Common myeloid progenitor, CD34-positive (primary cell): ENCODE results near the gene ARMC6.

Source experiments
- CTCF ChIA-PET: fragments of 350-600 bp; sonication (Branson Sonifier 250); formaldehyde crosslinking; loops from one replicate; lab custom pipeline; 2021; ENCODE audit warnings: antibody characterized with exemption; lab: Charles Lee
- POLR2A ChIA-PET: fragments of 350-600 bp; sonication (Branson Sonifier 250); formaldehyde crosslinking; loops from one replicate; lab custom pipeline; 2021; ENCODE audit warnings: antibody characterized with exemption; lab: Charles Lee
- DNase-seq, 3 donors: peaks; one replicate each; pipeline versions ENCODE4 v3.0.0 to v3.0.0-alpha.2; 2013
- H3K27ac ChIP-seq, 2 experiments: 1 replicate in 1 of 2; 2 replicates in 1 of 2; pipeline ENCODE4 v1.7.0; 2013; ENCODE audit warnings: inconsistent platforms in 2 of 2, low read length in 2 of 2, mild to moderate bottlenecking in 2 of 2, low read depth in 1 of 2, moderate library complexity in 1 of 2; ENCODE audit not compliant: severe bottlenecking in 2 of 2, insufficient read depth in 1 of 2, poor library complexity in 1 of 2
- H3K27me3 ChIP-seq, 5 experiments: replicated peaks in 2 of 5; 1 replicate in 3 of 5; 2 replicates in 2 of 5; pipeline versions ENCODE4 v1.6.1 to v1.7.0; 2013; ENCODE audit warnings: low read length in 4 of 5, mild to moderate bottlenecking in 2 of 5, moderate library complexity in 2 of 5, inconsistent platforms in 1 of 5; ENCODE audit not compliant: insufficient read depth in 5 of 5, control insufficient read depth in 4 of 5
- H3K36me3 ChIP-seq, 4 experiments: 1 replicate in 2 of 4; 2 replicates in 2 of 4; pipeline versions ENCODE4 v1.6.1 to v1.7.0; 2013; ENCODE audit warnings: low read length in 3 of 4, control low read depth in 1 of 4, mild to moderate bottlenecking in 1 of 4; ENCODE audit not compliant: control insufficient read depth in 4 of 4, insufficient read depth in 4 of 4
- H3K4me1 ChIP-seq, 4 experiments: 1 replicate in 3 of 4; 2 replicates in 1 of 4; pipeline versions ENCODE4 v1.6.1 to v1.7.1; 2013; ENCODE audit warnings: low read length in 3 of 4, mild to moderate bottlenecking in 3 of 4, control low read depth in 1 of 4, inconsistent platforms in 1 of 4, moderate library complexity in 1 of 4; ENCODE audit not compliant: control insufficient read depth in 4 of 4, insufficient read depth in 4 of 4; ENCODE audit errors: control extremely low read depth in 1 of 4
- H3K4me3 ChIP-seq, 7 experiments: 1 replicate in 4 of 7; 2 replicates in 3 of 7; pipeline versions ENCODE4 v1.5.1 to v1.7.0; 2013; ENCODE audit warnings: mild to moderate bottlenecking in 7 of 7, low read length in 6 of 7, moderate library complexity in 6 of 7, inconsistent platforms in 2 of 7, low read depth in 2 of 7, control low read depth in 1 of 7; ENCODE audit not compliant: insufficient read depth in 4 of 7, control insufficient read depth in 1 of 7; ENCODE audit errors: extremely low read depth in 1 of 7
- H3K9me3 ChIP-seq, 5 experiments: 1 replicate in 4 of 5; 2 replicates in 1 of 5; pipeline versions ENCODE4 v1.6.1 to v1.7.1; 2013; ENCODE audit warnings: low read length in 4 of 5, mild to moderate bottlenecking in 2 of 5, inconsistent platforms in 1 of 5, low read depth in 1 of 5, moderate library complexity in 1 of 5; ENCODE audit not compliant: control insufficient read depth in 4 of 5, insufficient read depth in 2 of 5; ENCODE audit errors: control extremely low read depth in 1 of 5
- WGBS: methylation state at CpG from one replicate; pipeline ENCODE4 v1.1.5; 2013; ENCODE audit not compliant: insufficient coverage; 5-methylcytosine and 5-hydroxymethylcytosine counted together

The ARMC6 gene

GRCh38 chr19:19052921-19053320, 19.5 kb downstream of the ARMC6 start:
- CTCF ChIA-PET, result interaction anchor here (0.8 to 2.3 kb wide), 9 partner anchors 9 to 93 kb away, joined by 3 to 5 read pairs (median 4); partner anchors contain the start of gene SLC25A42
- Histone ChIP-seq H3K4me3 (no peak overlapping the region), H3K27me3 (no peaks in the 10 kb centered on the region), H3K36me3 (peaks cover 15 to 76% (median 60%) of the 10 kb centered on the region in 4 experiments), H3K9me3 (no peaks in the 10 kb centered on the region), H3K4me1 (no peaks in the 10 kb centered on the region), H3K27ac (no peak overlapping the region)
- POLR2A ChIA-PET, result no interaction called here
- DNase-seq, result no peak
- WGBS, result 80% methylated on average over 1 of the region's 1 CpG

GRCh38 chr19:19053508-19054314, 20.3 kb downstream of the ARMC6 start:
- Histone ChIP-seq H3K4me1 (no peaks in the 10 kb centered on the region), H3K27ac (no peak overlapping the region), H3K4me3 (no peak overlapping the region), H3K36me3 (peaks cover 15 to 81% (median 65%) of the 10 kb centered on the region in 4 experiments), H3K27me3 (no peaks in the 10 kb centered on the region), H3K9me3 (no peaks in the 10 kb centered on the region)
- ChIA-PET POLR2A (interaction anchor here (0.7 kb wide), 1 partner anchor 63 kb away, joined by 3 read pairs; no protein-coding TSS in a partner anchor), CTCF (interaction anchor here (0.7 to 2.3 kb wide), 13 partner anchors 8 to 121 kb away, joined by 3 to 8 read pairs (median 4); partner anchors contain the start of gene SLC25A42)
- peak; percentile 58 to 72 (median 61) for DNase-seq
- 95% methylated on average over 23 of the region's 25 CpGs for WGBS

DNA sequence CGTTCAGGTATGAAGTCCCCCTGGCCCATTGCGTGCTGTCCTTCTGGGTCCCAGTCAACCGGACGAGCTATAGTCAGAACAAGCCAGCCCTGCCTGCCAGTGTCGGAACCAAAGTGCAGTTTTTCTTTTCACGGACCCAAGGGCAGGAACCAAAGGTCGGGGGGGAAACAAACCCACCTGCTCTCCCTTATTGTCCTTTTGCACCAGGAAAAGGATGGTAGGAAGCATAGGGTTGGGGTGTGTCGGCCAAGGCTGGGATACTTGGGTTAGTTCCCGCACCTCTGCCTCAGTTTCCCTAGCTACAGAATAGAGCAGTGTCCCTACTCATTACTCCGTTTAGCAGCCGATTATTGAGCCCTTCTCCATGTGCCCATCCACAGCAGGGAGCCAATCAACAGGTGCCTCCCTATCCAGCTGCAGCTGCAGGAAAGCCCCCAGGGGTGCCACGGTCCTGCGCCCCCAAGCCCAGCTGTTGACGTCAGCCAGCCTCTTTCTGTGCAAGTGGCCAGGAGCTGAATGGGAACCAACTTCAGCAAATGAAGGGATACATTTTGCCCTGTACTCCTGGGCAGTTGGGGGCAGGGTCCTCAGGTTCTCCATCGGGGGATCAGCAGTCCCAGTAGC, 21.0 kb downstream of the ARMC6 start:
- DNase-seq, result no peak
- no peak overlapping the region for H3K27ac ChIP-seq
- ChIA-PET POLR2A (interaction anchor here (0.7 kb wide), 1 partner anchor 62 kb away, joined by 3 read pairs; no protein-coding TSS in a partner anchor), CTCF (interaction anchor here (0.7 to 2.3 kb wide), 12 partner anchors 8 to 120 kb away, joined by 3 to 8 read pairs (median 4); partner anchors contain the start of gene MEF2B)
- H3K4me3 ChIP-seq, result no peak overlapping the region
- 96% methylated on average over 12 of the region's 15 CpGs for WGBS
- no peaks in the 10 kb centered on the region for H3K9me3 ChIP-seq
- H3K27me3 ChIP-seq, result no peaks in the 10 kb centered on the region
- peaks cover 15 to 86% (median 65%) of the 10 kb centered on the region in 4 experiments for H3K36me3 ChIP-seq
- H3K4me1 ChIP-seq, result no peaks in the 10 kb centered on the region

DNA sequence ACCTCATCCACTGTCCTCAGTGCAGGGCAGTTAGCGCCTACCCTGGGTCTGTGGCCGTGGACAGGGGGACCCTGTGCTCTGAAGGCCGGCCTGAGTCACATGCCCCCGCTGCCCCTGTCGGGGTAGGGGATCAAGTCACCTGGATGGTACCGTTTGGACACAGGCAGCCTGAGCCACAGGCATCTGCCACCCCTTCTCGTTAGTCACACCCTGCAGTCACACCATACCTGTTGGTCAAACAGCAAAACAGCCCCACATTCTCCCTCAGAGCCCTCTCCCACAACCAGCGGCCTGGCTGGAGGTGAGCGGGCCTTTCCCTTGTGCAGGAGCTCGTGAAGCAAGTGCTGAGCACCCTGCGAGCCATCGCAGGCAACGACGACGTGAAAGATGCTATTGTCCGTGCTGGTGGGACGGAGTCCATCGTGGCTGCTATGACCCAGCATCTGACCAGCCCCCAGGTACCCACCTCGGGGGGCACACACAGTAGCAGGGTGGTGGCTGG, 21.6 kb downstream of the ARMC6 start:
- ChIA-PET CTCF (interaction anchor here (0.8 to 2.3 kb wide), 10 partner anchors 12 to 115 kb away, joined by 3 to 8 read pairs (median 4); partner anchors contain the start of gene MEF2B), POLR2A (no interaction called here)
- Histone ChIP-seq H3K9me3 (no peaks in the 10 kb centered on the region), H3K27ac (no peak overlapping the region), H3K4me3 (no peak overlapping the region), H3K27me3 (no peaks in the 10 kb centered on the region), H3K4me1 (no peaks in the 10 kb centered on the region), H3K36me3 (peaks cover 15 to 88% (median 67%) of the 10 kb centered on the region in 4 experiments)
- 97% methylated on average over 19 of the region's 19 CpGs for WGBS
- DNase-seq, result no peak

DNA sequence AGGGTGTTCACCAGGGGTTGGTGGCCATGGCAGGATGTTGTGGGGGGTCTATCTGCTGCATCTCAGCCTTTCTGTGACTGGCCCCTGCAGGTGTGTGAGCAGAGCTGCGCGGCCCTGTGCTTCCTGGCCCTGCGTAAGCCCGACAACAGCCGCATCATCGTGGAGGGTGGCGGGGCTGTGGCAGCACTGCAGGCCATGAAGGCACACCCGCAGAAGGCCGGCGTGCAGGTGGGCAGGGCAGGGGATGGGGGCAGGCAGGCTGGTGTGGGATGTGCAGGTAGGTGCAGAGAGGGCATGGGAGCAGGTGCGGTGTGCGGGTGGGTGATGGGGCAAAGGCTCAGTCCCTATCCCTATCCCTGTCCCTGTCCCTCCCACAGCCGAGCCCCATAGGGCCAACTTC, 22.3 kb downstream of the ARMC6 start:
- Histone ChIP-seq H3K36me3 (peaks cover 14 to 90% (median 62%) of the 10 kb centered on the region in 4 experiments), H3K4me3 (no peak overlapping the region), H3K9me3 (no peaks in the 10 kb centered on the region), H3K27ac (no peak overlapping the region), H3K27me3 (no peaks in the 10 kb centered on the region), H3K4me1 (no peaks in the 10 kb centered on the region)
- CTCF ChIA-PET, result interaction anchor here (0.8 to 2.3 kb wide), 6 partner anchors 16 to 86 kb away, joined by 3 to 8 read pairs (median 5); no protein-coding TSS in a partner anchor
- POLR2A ChIA-PET, result no interaction called here
- no peak for DNase-seq
- 91% methylated on average over 8 of the region's 13 CpGs for WGBS

- POLR2A ChIA-PET, result no interaction called here
- no peak for DNase-seq
- peaks cover 12 to 90% (median 52%) of the 10 kb centered on the region in 4 experiments for H3K36me3 ChIP-seq
Measured at GRCh38 chr19:19056636-19057275, 23.4 kb downstream of the ARMC6 start.

More at GRCh38 chr19:19056636-19057275, 23.4 kb downstream of the ARMC6 start:
- 83% methylated on average over 9 of the region's 9 CpGs for WGBS
- CTCF ChIA-PET, result interaction anchor here (0.9 to 1.2 kb wide), 2 partner anchors 19 to 79 kb away, joined by 3 read pairs; no protein-coding TSS in a partner anchor
- Histone ChIP-seq H3K4me1 (no peaks in the 10 kb centered on the region), H3K27ac (no peak overlapping the region), H3K27me3 (no peaks in the 10 kb centered on the region), H3K4me3 (no peak overlapping the region), H3K9me3 (no peaks in the 10 kb centered on the region)
